ENCODE measurements around the gene VSX2. TPM values are rescaled to one million over a fixed set of nuclear protein-coding genes. Genes with fewer than 3 reads are reported as not detected.
A peak's percentile ranks its signal among the peaks of the same experiment; 100 is the strongest.

Gene VSX2
- polyA plus RNA-seq, 1 of the 3 experiments (the other 2 are of a cell fraction) = not detected

GRCh38 chr14:74302634-74303569 is 63.7 kb downstream of the VSX2 start, which contains the start of gene ABCD4 (continued):
- TF ChIP-seq TEAD4 (IDR thresholded peaks at IDR 0.05; ENCODE audit: borderline replicate concordance, insufficient read depth) = no peak
- peak; percentile 81 for TF ChIP-seq CTCF (IDR thresholded peaks at IDR 0.05)
- TF ChIP-seq FOXJ3 (CRISPR knock-in tag; IDR thresholded peaks at IDR 0.05) = no peak
- no peak for TF ChIP-seq EZH2phosphoT487 (IDR thresholded peaks at IDR 0.05; ENCODE audit: borderline replicate concordance, low read depth)
- TF ChIP-seq JUND (IDR thresholded peaks at IDR 0.05) = no peak
- no peak for TF ChIP-seq GATA2 (CRISPR knock-in tag; IDR thresholded peaks at IDR 0.05)
- no peak for TF ChIP-seq RAD21 (IDR thresholded peaks at IDR 0.05; ENCODE audit: low read length)
- no peak for TF ChIP-seq PBX3 (IDR thresholded peaks at IDR 0.05)
- TF ChIP-seq MAX (IDR thresholded peaks at IDR 0.05; ENCODE audit: low read depth) = peak; percentile 47; the same call in 1 of the 2 replicates

- no peak for DNase-seq
Measured at GRCh38 chr14:74308695-74309094, 69.4 kb downstream of the VSX2 start.

More at GRCh38 chr14:74308695-74309094, 69.4 kb downstream of the VSX2 start:
- CTCF ChIA-PET = interaction anchor here (0.7 to 1.0 kb wide), 2 partner anchors 16 to 170 kb away, joined by 3 to 7 read pairs; no protein-coding TSS in a partner anchor
- Histone ChIP-seq H3K4me1 (ENCODE audit: control insufficient read depth in 1 of 2, insufficient read depth in 2 of 2, low read depth in 1 of 2, low read length in 1 of 2) (no peaks in the 10 kb centered on the region), H3K27ac (ENCODE audit: low read depth in 2 of 2, low read length in 1 of 2) (no peak overlapping the region), H3K27me3 (ENCODE audit: insufficient read depth) (no peaks in the 10 kb centered on the region; the same call in 1 of the 2 replicates), H3K4me2 (no peak overlapping the region), H3K79me2 (ENCODE audit: insufficient read depth) (no peaks in the 10 kb centered on the region), H3K36me3 (replicated peaks in 1 of 2; ENCODE audit: control insufficient read depth in 1 of 2, insufficient read depth in 2 of 2, low read length in 1 of 2) (no peaks in the 10 kb centered on the region), H2AFZ (ENCODE audit: low read depth) (no peak overlapping the region), H3K9me3 (no peaks in the 10 kb centered on the region), H3K9ac (no peak overlapping the region), H3K4me3 (ENCODE audit: low read depth in 2 of 2, low read length in 1 of 2) (no peak overlapping the region), H4K20me1 (ENCODE audit: insufficient read depth) (no peaks in the 10 kb centered on the region), H3K9me2 (no peaks in the 10 kb centered on the region), H3F3A (replicated peaks; ENCODE audit: insufficient read depth) (no peaks in the 10 kb centered on the region)
- 72% methylated on average over 5 of the region's 5 CpGs for WGBS (ENCODE audit: low lambda C conversion rate)
- TF ChIP-seq FOXM1 (IDR thresholded peaks at IDR 0.05; ENCODE audit: low read depth) (no peak), TEAD4 (IDR thresholded peaks at IDR 0.05; ENCODE audit: borderline replicate concordance, insufficient read depth) (no peak), GABPA (IDR thresholded peaks at IDR 0.05; ENCODE audit: low read depth) (no peak), JUND (IDR thresholded peaks at IDR 0.05) (no peak), SMC3 (IDR thresholded peaks at IDR 0.05; ENCODE audit: low read depth, low read length) (no peak)
- POLR2A ChIA-PET = no interaction called here

Measured in SK-N-SH (cell line).